GM21381 (cell line): ENCODE data around the gene NXPH4.
A peak's percentile ranks its signal among the peaks of the same experiment; 100 is the strongest.

Source experiments
- ATAC-seq: cut with Tn5 transposase; IDR thresholded peaks from one replicate; pipeline ENCODE4 v1.9.1; 2021; ENCODE audit warnings: mild to moderate bottlenecking, moderate library complexity; ENCODE audit not compliant: unreplicated experiment

The NXPH4 gene

GRCh38 chr12:57240926-57241401 lies 24.4 kb downstream of the NXPH4 start:
- no peak for ATAC-seq

- ATAC-seq = no peak
Measured at GRCh38 chr12:57241402-57242310, 25.1 kb downstream of the NXPH4 start.

DNA sequence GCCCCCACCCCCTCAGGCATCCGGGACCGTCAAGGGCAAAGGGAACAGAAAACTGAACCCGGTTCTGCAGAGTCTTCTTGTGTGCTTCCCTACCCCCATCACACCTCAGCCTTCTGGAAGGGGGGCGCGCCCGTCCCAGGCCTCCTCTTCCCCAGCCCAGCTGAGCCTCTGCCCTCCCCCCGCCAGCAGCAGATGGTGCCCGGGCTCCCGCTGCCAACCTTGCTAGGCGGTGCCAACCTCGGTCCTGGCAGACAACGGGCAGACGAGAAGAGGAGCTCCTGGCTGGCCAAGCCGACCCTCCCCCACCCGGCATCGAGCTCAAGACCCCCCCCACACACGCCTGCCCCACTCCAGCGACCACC lies 25.7 kb downstream of the NXPH4 start:
- ATAC-seq = no peak

DNA sequence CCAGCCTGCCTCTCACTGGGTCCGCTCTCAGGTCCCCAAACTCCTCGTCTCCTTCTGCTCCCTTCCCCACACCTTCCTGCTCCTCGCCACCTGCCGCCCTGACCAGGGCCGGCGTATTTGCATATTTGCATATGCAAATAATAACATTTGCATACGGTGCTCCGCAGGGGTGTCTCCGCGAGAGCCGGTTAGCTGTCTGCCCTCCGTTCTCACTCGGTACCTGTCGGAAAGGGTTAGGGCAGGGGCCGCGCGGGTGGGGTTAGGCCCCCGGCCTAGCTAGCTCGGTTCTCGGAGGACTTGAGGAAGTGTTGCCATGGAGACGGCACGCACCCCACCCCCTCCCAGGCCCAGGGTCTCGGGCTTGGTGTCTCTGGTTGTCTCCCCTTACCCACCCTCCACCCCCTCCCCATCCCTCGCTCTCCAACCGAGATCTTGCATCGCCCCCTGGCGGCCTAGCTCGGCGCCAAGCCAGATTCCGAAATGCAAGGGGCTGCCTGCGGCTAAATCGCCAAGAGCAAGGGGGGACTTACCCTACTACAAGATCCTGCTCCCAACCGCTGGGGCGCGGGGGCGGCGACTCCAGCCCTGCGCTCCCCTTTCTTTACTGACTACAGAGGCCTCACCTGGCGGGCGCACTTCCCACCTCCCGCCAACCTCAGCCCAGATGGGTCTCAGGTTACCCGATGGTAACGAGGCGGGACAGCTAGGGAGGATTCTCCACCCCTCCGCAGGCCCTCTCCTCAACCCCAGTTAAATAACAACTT lies 26.3 kb downstream of the NXPH4 start:
- ATAC-seq = peak; percentile 26

DNA sequence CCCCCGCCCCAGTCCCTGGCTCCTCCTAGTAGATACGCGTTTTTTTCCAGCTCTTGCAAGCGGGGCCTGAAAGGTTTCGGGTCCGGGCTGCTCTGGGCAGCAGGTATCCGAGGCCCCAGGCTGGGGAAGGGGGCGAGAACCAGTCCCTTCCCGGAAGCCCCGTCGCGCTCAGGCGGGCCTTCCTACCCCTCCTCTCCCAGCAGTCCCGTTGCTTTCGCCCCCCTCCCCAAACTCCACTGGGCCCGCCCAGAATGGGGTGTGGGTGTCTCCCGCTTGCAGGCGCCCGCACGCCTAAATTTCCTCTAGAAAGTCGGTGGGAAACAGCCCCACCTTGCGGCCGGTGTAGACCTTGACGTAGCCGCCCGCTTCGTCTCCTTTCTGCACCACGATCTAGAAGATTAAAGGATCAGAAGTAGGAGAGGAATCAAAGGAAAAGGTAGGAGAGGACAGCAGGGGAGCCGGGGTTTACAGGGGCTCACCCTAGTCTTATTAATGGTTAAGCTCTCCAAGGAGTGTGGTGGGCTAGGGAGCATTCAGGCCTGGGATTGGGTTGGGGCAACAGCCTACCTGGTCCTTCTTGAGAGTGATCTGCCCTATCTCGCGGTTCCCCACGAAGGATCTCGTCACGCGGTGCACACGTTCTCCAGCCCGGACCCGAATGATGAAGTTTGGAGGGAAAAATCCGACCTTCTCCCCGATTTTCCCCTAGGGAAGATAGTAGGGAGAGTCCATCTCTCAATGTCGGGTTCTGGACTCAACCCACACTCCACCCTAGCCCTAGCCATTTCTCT lies 27.1 kb downstream of the NXPH4 start:
- no peak for ATAC-seq

DNA sequence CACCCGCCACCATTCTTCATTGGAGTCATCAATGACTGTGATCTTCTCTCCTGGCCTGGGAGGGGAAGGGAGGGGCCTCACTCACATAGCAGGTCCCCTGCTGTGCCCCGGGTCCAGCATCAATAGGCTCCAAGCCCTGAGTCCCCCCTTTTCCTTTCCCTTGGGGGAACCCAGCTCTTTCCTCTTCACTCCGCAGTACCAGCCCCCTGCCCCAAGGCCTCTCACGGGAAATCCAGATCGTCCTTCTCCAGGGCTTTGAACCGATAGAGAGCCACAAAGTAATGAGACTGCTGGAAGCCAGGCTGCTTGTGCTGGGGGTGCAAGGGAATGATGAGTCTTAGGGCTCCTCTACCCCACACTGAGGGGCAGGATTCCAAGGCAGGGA lies 27.7 kb downstream of the NXPH4 start:
- no peak for ATAC-seq

DNA sequence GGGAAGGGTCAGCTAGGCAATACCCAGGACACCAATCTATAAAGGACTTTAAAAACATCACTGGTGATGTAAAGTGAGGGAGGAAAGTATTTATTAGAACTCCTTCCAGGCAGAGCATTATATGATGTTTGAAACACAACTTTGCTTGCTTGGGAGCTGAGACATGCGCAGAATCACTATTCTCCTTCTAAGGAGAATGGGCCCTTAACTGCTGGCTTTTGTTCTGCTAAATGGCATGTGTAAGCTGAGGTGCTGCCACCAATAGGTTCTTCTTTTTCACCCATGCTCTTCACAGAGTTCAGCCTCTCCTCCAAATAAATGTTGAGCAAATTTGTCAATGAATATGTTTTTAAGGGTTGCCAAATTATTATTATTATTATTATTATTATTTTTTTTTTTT lies 30.4 kb downstream of the NXPH4 start:
- ATAC-seq = no peak

GRCh38 chr12:57248934-57249742 lies 32.5 kb downstream of the NXPH4 start:
- ATAC-seq = no peak

- ATAC-seq = no peak
Measured at GRCh38 chr12:57250541-57250940, 33.9 kb downstream of the NXPH4 start.

DNA sequence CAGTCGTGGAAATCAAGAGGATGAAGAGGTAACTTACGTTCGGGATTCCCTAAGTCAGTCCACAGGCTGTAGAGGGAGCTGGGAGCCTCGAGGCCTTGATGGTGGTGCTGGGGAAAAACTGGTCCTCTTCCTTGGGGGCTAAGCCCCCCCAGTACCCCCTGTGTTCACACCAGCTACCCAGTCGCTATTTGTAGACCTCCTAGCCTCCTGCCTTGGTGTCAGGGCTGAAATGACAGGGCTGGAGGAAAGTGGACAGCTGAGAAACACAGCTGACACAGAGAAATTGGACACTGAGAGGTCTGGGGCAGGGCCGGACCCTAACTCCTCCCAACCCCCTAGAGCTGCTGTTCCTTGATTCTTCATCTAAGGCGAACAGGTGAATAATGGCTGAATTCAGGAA lies 34.4 kb downstream of the NXPH4 start, which contains the start of gene STAC3:
TSS of gene STAC3 (minus strand) at position 232 of the 400 bp plus-strand sequence. CDS start 1,551 bp downstream, outside the sequence.
- no peak for ATAC-seq

GRCh38 chr12:57254506-57255280 lies 38.1 kb downstream of the NXPH4 start:
- ATAC-seq = no peak

- ATAC-seq = no peak
Measured at GRCh38 chr12:57255916-57256315, 39.3 kb downstream of the NXPH4 start.

DNA sequence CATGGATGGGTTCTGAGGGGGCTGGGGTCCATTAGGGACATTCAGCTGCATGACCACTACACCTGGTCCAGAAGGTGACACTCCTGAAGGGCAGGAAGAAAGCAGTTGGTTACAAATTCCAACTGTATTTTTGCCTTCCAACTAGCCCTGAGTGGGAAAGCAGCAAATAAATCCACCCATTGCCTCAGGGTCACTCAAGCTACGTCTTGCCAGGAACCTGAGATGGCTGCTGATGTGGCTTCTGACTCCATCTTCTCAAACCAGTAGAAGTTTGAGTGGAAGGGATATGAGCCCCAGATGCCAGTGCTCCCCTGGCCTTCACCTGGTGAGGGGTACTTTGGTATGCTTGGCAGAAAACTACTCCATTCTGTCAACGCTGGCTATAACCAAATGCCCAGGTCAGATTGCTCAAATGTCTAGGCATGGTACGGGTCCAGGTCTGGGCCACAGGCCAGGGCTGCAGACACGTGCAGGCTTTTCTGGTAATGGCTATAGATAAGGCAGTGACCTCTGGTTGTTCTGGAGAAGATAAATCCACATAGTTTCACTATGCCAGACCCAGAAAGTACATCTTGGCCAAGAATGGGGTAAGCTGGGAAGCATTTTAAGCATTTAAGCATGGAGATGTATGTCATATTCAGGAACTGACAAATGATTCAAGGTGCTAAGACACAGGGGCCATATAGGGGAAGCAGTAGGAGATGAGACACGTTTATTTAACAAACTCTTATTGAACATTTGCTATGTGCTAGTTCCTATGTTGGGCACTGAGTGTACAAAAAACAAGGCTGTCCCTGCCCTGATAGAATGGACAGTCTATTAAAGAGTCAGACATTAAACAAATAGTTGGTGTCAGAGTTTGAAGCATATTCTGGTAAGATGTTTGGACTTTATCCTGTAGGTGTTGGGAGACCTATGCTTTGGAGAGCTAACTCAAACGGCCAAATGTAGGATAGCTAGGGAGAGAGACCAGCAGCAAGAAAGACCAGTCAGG lies 42.7 kb downstream of the NXPH4 start:
- ATAC-seq = no peak

DNA sequence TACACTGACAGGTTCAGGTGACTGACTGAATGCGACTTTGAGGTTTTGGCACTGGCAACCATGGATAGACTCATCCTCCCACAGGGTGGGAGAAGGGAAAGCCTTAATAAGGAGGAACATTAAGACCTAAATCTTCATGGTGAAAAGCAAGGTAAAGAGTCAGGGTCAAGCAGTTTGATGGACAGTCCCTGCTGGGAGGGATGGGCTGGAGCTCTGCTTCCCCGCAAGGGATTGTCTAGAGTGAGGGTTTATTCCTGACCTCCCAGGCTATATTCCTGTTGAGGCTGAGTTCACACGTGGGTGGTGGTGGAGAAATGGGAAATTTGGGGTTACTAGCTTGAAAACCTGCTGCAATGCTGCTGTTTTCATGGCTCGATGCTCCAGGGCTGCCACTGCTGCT lies 43.8 kb downstream of the NXPH4 start:
- no peak for ATAC-seq

DNA sequence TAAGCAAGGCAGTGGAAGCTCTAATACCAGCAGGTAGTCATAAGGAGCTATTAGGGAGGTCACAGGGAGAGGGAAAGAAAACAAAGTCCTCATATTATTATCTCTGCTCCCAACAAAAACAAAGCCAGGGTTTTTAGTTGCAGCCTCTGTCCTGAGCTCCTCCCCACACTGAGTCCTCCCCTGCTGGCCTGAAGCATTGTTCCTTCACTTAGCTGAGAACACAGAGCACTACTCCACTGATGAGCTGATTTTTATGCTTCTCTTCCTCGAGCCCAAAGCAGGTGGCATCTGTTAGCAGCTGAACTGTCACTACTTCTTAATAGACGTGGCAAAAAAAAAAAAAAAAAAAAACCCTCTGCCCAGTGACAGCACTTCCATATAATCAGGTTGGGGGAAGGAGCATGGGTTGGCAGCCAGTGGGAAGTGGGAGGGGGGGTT lies 44.9 kb downstream of the NXPH4 start:
- ATAC-seq = no peak

DNA sequence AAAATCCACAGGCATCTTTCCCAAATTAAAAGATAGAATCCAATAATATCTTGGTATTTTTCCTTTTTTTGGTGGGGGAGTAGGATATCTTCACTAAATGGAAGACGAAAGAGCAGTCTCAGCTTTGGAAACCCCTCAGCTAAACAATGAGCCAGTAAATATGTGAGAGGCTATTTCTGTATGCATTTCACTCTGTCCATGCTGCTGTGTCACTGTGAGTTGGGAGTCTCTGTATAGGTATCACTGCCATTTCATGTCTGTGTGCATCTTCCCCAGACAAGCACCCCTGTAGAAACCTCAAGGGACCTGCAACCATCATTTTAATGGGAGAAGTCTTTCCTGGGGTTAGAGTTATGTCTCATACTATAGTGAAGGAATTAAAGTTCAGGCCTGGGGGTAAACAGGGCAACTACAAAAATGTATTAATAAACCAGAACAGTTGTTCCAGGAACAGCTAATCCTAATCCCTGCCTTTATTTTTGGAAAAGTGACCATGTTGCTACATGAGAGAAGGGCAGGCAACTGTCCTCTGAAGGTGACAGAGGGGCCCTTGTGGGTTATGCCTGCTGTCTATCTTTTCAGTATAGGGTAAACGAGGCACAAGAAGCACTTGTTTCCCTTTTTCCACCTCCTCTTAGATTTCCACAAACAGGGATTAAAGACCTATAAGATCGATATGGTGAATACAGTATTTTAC lies 45.7 kb downstream of the NXPH4 start:
- ATAC-seq = no peak

GRCh38 chr12:57263096-57263495 lies 46.5 kb downstream of the NXPH4 start:
- no peak for ATAC-seq

GRCh38 chr12:57266681-57267080 lies 50.1 kb downstream of the NXPH4 start:
- ATAC-seq = no peak
